Measurements from ENCODE around the gene JPH2. TPM values are rescaled to one million over a fixed set of nuclear protein-coding genes. Genes with fewer than 3 reads are reported as not detected.

JPH2 gene
- total RNA-seq, 1 experiment from 2014 or later, result 0.17 TPM

DNA sequence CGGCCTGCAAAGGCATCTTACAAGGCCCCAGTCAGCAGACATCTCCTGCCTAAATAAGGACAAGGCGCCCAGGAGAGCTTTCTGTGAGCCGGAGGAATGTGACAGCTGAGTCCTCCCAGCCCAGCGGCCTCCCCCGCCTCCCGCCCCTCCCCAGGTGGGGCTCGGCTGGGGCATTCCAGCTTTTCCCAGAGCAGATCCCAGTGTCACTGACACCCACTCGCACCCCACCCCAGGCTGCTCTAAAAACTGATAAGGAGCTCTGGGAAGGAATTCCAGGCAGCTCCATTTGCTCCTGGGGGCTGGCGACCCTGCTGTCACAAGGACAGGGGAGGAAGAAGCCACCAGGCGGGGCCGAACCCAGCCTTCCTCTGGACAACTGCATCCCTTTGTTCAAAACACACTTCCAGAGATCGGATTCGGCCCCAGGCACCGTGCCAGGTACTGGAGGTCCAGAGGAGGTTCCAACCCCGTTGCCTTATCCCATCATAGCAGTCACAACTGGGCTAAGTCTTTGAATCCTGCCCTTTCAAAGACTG is 49.7 kb downstream of the JPH2 start:
- H3K9me2 ChIP-seq (ENCODE audit: insufficient read depth), result no peaks in the 10 kb centered on the region
- no peak overlapping the region for H3K4me3 ChIP-seq (replicated peaks in 1 of 2; ENCODE audit: low read depth in 1 of 2, low read length in 2 of 2)
- H3K36me3 ChIP-seq (ENCODE audit: control insufficient read depth in 1 of 2, insufficient read depth in 2 of 2, low read length in 2 of 2), result no peaks in the 10 kb centered on the region
- TF ChIP-seq EZH2phosphoT487 (IDR thresholded peaks at IDR 0.05; ENCODE audit: borderline replicate concordance) (no peak), TCF7L2 (IDR thresholded peaks at IDR 0.05; ENCODE audit: borderline replicate concordance, extremely low read depth, insufficient read depth, insufficient read length) (no peak), POLR2A (IDR thresholded peaks at IDR 0.05; ENCODE audit: borderline replicate concordance, extremely low read depth, insufficient read depth, insufficient read length) (no peak), ELF1 (IDR thresholded peaks at IDR 0.05; ENCODE audit: borderline replicate concordance, low read depth) (no peak), SIN3A (IDR thresholded peaks at IDR 0.05; ENCODE audit: low read depth) (no peak), ZNF274 (IDR thresholded peaks at IDR 0.05; ENCODE audit: low read depth, low read length) (no peak), EGR1 (IDR thresholded peaks at IDR 0.05; ENCODE audit: low read depth) (no peak), JUND (IDR thresholded peaks at IDR 0.05) (no peak), POLR2AphosphoS5 (IDR thresholded peaks at IDR 0.05; ENCODE audit: low read depth, low read length) (no peak), SRF (IDR thresholded peaks at IDR 0.05; ENCODE audit: low read depth) (no peak)
- TF ChIP-seq, protein P1, sequence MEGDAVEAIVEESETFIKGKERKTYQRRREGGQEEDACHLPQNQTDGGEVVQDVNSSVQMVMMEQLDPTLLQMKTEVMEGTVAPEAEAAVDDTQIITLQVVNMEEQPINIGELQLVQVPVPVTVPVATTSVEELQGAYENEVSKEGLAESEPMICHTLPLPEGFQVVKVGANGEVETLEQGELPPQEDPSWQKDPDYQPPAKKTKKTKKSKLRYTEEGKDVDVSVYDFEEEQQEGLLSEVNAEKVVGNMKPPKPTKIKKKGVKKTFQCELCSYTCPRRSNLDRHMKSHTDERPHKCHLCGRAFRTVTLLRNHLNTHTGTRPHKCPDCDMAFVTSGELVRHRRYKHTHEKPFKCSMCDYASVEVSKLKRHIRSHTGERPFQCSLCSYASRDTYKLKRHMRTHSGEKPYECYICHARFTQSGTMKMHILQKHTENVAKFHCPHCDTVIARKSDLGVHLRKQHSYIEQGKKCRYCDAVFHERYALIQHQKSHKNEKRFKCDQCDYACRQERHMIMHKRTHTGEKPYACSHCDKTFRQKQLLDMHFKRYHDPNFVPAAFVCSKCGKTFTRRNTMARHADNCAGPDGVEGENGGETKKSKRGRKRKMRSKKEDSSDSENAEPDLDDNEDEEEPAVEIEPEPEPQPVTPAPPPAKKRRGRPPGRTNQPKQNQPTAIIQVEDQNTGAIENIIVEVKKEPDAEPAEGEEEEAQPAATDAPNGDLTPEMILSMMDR (IDR thresholded peaks at IDR 0.05 in 2 of 3, conservative IDR thresholded peaks at IDR 0.05 in 1 of 3; ENCODE audit: borderline replicate concordance in 1 of 3, insufficient read depth in 1 of 3, low read depth in 2 of 3, low read length in 2 of 3), result no peak
- TF ChIP-seq, protein P2, sequence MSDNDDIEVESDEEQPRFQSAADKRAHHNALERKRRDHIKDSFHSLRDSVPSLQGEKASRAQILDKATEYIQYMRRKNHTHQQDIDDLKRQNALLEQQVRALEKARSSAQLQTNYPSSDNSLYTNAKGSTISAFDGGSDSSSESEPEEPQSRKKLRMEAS (IDR thresholded peaks at IDR 0.05), result no peak
- TF ChIP-seq, protein P3, sequence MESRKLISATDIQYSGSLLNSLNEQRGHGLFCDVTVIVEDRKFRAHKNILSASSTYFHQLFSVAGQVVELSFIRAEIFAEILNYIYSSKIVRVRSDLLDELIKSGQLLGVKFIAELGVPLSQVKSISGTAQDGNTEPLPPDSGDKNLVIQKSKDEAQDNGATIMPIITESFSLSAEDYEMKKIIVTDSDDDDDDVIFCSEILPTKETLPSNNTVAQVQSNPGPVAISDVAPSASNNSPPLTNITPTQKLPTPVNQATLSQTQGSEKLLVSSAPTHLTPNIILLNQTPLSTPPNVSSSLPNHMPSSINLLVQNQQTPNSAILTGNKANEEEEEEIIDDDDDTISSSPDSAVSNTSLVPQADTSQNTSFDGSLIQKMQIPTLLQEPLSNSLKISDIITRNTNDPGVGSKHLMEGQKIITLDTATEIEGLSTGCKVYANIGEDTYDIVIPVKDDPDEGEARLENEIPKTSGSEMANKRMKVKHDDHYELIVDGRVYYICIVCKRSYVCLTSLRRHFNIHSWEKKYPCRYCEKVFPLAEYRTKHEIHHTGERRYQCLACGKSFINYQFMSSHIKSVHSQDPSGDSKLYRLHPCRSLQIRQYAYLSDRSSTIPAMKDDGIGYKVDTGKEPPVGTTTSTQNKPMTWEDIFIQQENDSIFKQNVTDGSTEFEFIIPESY (IDR thresholded peaks at IDR 0.05; ENCODE audit: extremely low read depth, insufficient replicate concordance, low read length), result no peak
- TF ChIP-seq, protein P4, sequence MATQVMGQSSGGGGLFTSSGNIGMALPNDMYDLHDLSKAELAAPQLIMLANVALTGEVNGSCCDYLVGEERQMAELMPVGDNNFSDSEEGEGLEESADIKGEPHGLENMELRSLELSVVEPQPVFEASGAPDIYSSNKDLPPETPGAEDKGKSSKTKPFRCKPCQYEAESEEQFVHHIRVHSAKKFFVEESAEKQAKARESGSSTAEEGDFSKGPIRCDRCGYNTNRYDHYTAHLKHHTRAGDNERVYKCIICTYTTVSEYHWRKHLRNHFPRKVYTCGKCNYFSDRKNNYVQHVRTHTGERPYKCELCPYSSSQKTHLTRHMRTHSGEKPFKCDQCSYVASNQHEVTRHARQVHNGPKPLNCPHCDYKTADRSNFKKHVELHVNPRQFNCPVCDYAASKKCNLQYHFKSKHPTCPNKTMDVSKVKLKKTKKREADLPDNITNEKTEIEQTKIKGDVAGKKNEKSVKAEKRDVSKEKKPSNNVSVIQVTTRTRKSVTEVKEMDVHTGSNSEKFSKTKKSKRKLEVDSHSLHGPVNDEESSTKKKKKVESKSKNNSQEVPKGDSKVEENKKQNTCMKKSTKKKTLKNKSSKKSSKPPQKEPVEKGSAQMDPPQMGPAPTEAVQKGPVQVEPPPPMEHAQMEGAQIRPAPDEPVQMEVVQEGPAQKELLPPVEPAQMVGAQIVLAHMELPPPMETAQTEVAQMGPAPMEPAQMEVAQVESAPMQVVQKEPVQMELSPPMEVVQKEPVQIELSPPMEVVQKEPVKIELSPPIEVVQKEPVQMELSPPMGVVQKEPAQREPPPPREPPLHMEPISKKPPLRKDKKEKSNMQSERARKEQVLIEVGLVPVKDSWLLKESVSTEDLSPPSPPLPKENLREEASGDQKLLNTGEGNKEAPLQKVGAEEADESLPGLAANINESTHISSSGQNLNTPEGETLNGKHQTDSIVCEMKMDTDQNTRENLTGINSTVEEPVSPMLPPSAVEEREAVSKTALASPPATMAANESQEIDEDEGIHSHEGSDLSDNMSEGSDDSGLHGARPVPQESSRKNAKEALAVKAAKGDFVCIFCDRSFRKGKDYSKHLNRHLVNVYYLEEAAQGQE (IDR thresholded peaks at IDR 0.05; ENCODE audit: low read depth), result no peak
- H3K79me2 ChIP-seq (ENCODE audit: insufficient read depth, low read length), result no peaks in the 10 kb centered on the region
- DNase-seq (ENCODE audit: low read depth, low spot score) (no peak), ATAC-seq (no peak)
- no TSS peak for BruUV-seq (replicated peaks)
- H3K9ac ChIP-seq (ENCODE audit: low read length), result no peak overlapping the region
- H3K27ac ChIP-seq (ENCODE audit: low read depth, low read length), result no peak overlapping the region
- H3K27me3 ChIP-seq (ENCODE audit: insufficient read depth, low read length), result no peaks in the 10 kb centered on the region
- no peak overlapping the region for H3K4me2 ChIP-seq (ENCODE audit: low read length)
- H3K4me1 ChIP-seq (ENCODE audit: control insufficient read depth in 1 of 2, insufficient read depth in 2 of 2, low read length in 2 of 2), result peaks cover 0 to 4% of the 10 kb centered on the region in 2 experiments; a peak in 1 of 4 replicates
- H4K20me1 ChIP-seq (ENCODE audit: insufficient read depth), result no peaks in the 10 kb centered on the region
- ChIA-PET POLR2A (no interaction called here), RAD21 (ENCODE audit: low non-redundant PET in 1 of 2, low total read pairs in 2 of 2, uncharacterized antibody in 2 of 2, unreplicated experiment in 2 of 2) (no interaction called here), CTCF (interaction anchor here (0.7 to 1.3 kb wide), 3 partner anchors 17 to 53 kb away, joined by 3 to 5 read pairs (median 4); no protein-coding TSS in a partner anchor)
- H2AFZ ChIP-seq (ENCODE audit: low read depth, low read length, poor library complexity, severe bottlenecking), result no peak overlapping the region
- H3K9me3 ChIP-seq (ENCODE audit: control insufficient read depth in 1 of 2, insufficient read depth in 1 of 2, low read depth in 1 of 2, low read length in 2 of 2), result no peaks in the 10 kb centered on the region
- intact Hi-C loops (cut with micrococcal nuclease), result no loop called here
